OCI-LY7 (cell line): ENCODE results near the gene PLCB3.

Experiments used
- EZH2phosphoT487 ChIP-seq: fragments of 200-600 bp; sonication (generic); IDR thresholded peaks from 2 replicates; pipeline ENCODE4 v1.6.1; 2018; ENCODE audit warnings: low read depth, borderline replicate concordance, mild to moderate bottlenecking, mixed run types, antibody characterized with exemption, low read length, moderate library complexity, mixed read lengths
- TF ChIP-seq, protein P1 (sequence below): fragments of 200-600 bp; sonication (generic); conservative IDR thresholded peaks from 2 replicates; pipeline ENCODE4 v1.5.1; 2014; ENCODE audit warnings: mild to moderate bottlenecking, antibody characterized with exemption, low read length, moderate library complexity, mixed read lengths

DNA sequence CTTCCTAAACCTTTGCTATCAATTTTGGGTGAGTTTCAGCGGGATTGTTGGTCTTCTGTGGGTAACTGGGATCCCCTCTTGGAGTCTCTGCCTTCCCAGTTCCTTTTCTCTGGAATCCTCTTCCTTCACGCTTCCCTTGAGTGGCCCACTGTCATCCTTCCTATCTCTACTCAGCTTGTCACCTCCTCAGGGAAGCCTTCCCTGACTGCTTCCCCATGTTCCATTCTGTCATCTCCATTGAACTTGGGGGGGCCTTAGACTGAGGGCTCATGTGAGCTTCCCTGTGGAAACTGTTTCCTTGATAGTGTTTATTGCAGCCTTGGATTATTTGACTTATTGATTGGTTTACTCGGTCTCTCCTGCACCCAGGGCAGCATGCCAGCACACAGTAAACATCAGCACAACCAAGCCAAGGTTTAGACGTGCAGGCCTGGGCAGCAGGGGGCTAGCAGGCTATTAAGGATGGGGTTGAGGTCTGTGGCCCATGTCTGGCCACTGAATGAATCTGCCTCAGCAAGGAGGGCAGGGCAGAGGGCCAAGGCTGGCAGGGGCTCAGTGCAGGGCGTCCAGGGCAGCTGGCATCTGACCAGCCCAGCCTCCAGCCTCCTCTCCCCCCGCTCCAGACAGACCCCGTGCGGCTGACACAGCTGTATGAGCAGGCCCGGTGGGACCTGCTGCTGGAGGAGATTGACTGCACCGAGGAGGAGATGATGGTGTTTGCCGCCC, 32.5 kb upstream of the PLCB3 start:
- TF ChIP-seq, protein P1, sequence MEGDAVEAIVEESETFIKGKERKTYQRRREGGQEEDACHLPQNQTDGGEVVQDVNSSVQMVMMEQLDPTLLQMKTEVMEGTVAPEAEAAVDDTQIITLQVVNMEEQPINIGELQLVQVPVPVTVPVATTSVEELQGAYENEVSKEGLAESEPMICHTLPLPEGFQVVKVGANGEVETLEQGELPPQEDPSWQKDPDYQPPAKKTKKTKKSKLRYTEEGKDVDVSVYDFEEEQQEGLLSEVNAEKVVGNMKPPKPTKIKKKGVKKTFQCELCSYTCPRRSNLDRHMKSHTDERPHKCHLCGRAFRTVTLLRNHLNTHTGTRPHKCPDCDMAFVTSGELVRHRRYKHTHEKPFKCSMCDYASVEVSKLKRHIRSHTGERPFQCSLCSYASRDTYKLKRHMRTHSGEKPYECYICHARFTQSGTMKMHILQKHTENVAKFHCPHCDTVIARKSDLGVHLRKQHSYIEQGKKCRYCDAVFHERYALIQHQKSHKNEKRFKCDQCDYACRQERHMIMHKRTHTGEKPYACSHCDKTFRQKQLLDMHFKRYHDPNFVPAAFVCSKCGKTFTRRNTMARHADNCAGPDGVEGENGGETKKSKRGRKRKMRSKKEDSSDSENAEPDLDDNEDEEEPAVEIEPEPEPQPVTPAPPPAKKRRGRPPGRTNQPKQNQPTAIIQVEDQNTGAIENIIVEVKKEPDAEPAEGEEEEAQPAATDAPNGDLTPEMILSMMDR: no peak
- no peak for TF ChIP-seq EZH2phosphoT487
